HepG2 (cell line): ENCODE data around the gene UTS2R. TPM values are rescaled to one million over a fixed set of nuclear protein-coding genes. Genes with fewer than 3 reads are reported as not detected.

ENCODE experiments used
- ATAC-seq: fragments of 200-7000 bp; cut with Tn5 transposase; 3 replicates; pipeline ENCODE4 v1.9.1; 2020; ENCODE audit warnings: mild to moderate bottlenecking, moderate library complexity
- BruUV-seq: library from RNA; stranded (reverse); fragments of 400-500 nt; replicated peaks from 2 replicates; lab custom pipeline; 2021; lab: Mats Ljungman, UMichigan
- CTCF ChIA-PET: fragments of 300-600 bp; formaldehyde crosslinking; extraction: SDS; loops from one replicate; lab custom pipeline; 2021; ENCODE audit warnings: low total read pairs, inconsistent platforms, low intra/inter-chr PET ratio; lab: Yijun Ruan, JAX
- POLR2A ChIA-PET: fragments of 350-600 bp; sonication (Branson Sonifier 250); formaldehyde crosslinking; loops from one replicate; lab custom pipeline; 2020; ENCODE audit warnings: antibody characterized with exemption, inconsistent platforms; lab: Yijun Ruan, JAX
- DNase-seq: peaks from one replicate; pipeline ENCODE4 v3.0.0-alpha.2; 2015; ENCODE audit warnings: low spot score
- FAIRE-seq: peaks from 3 replicates; lab custom pipeline; 2011; peaks lifted over from hg19 to GRCh38; lab: Jason Lieb, UNC
- H2AFZ ChIP-seq: one replicate; pipeline ENCODE4 v1.6.1; 2011; ENCODE audit warnings: low read length, inconsistent platforms
- H3K27ac ChIP-seq: fragments of 300-600 bp; 3 replicates; pipeline ENCODE4 v1.8.0; 2011; ENCODE audit warnings: mixed run types, mild to moderate bottlenecking, mixed read lengths, low read length, inconsistent platforms; ENCODE audit not compliant: insufficient read depth; ENCODE audit errors: extremely low read length
- H3K27me3 ChIP-seq, 2 experiments: fragments of 200-600 bp in 1 of 2; 2 replicates in 1 of 2; 3 replicates in 1 of 2; pipeline versions ENCODE4 v1.6.0 to v1.8.0; 2011; ENCODE audit warnings: low read length in 2 of 2, mild to moderate bottlenecking in 2 of 2, moderate library complexity in 2 of 2, inconsistent platforms in 1 of 2; ENCODE audit not compliant: insufficient read depth in 2 of 2, control insufficient read depth in 1 of 2
- H3K36me3 ChIP-seq, 2 experiments: fragments of 200-600 bp in 1 of 2; replicated peaks in 1 of 2; 2 replicates in 1 of 2; 3 replicates in 1 of 2; pipeline versions ENCODE4 v1.5.1 to v1.8.0; 2011; ENCODE audit warnings: low read length in 2 of 2, inconsistent platforms in 1 of 2; ENCODE audit not compliant: insufficient read depth in 2 of 2, control insufficient read depth in 1 of 2
- H3K4me1 ChIP-seq: 2 replicates; pipeline ENCODE4 v1.5.1; 2012; ENCODE audit warnings: low read length, inconsistent platforms; ENCODE audit not compliant: insufficient read depth
- H3K4me2 ChIP-seq: 2 replicates; pipeline ENCODE4 v1.6.0; 2011; ENCODE audit warnings: low read depth, low read length, inconsistent platforms
- H3K4me3 ChIP-seq, 3 experiments: fragments of 200-600 bp in 1 of 3; sonication (generic), shearing (Covaris generic) in 1 of 3; replicated peaks in 1 of 3; 2 replicates each; pipeline ENCODE4 v1.5.1; 2011 to 2016; ENCODE audit warnings: low read length in 3 of 3, inconsistent platforms in 2 of 3, low read depth in 2 of 3, mild to moderate bottlenecking in 2 of 3, control low read depth in 1 of 3, mixed read lengths in 1 of 3; ENCODE audit not compliant: insufficient read depth in 1 of 3
- H3K79me2 ChIP-seq: one replicate; pipeline ENCODE4 v1.6.1; 2011; ENCODE audit warnings: low read length, inconsistent platforms; ENCODE audit not compliant: insufficient read depth
- H3K9ac ChIP-seq: 2 replicates; pipeline ENCODE4 v1.6.0; 2011; ENCODE audit warnings: mild to moderate bottlenecking, low read depth, low read length, inconsistent platforms; ENCODE audit not compliant: insufficient read depth
- H3K9me3 ChIP-seq: 2 replicates; pipeline ENCODE4 v1.5.1; 2012; ENCODE audit warnings: mild to moderate bottlenecking, low read length
- H4K20me1 ChIP-seq: 2 replicates; pipeline ENCODE4 v1.6.0; 2011; ENCODE audit warnings: inconsistent platforms, mild to moderate bottlenecking, low read length, moderate library complexity; ENCODE audit not compliant: insufficient read depth
- DMTF1 ChIP-seq: sonication (generic); formaldehyde crosslinking; IDR thresholded peaks from 2 replicates; pipeline ENCODE4 v1.4.0; 2020; ENCODE audit warnings: mild to moderate bottlenecking, missing genetic modification reagents
- HNRNPL ChIP-seq: fragments of 200-400 bp; formaldehyde crosslinking; IDR thresholded peaks from 2 replicates; pipeline ENCODE4 v1.6.1; 2017; ENCODE audit warnings: mild to moderate bottlenecking, low read depth, low read length
- HNRNPUL1 ChIP-seq: fragments of 200-400 bp; formaldehyde crosslinking; IDR thresholded peaks from 2 replicates; pipeline ENCODE4 v1.6.1; 2017; ENCODE audit warnings: low read depth, mild to moderate bottlenecking, low read length, moderate library complexity
- HOMEZ ChIP-seq: IDR thresholded peaks from 2 replicates; pipeline ENCODE4 v1.6.1; 2016; ENCODE audit warnings: low read depth
- KDM5A ChIP-seq: fragments of 200-600 bp; sonication (generic); IDR thresholded peaks from 2 replicates; pipeline ENCODE4 v1.7.0; 2018; ENCODE audit warnings: antibody characterized with exemption, mild to moderate bottlenecking, low read length, borderline replicate concordance
- LCORL ChIP-seq, 2 experiments: fragments of 450-650 bp in 1 of 2; sonication (generic) in 1 of 2; formaldehyde crosslinking in 1 of 2; IDR thresholded peaks; 2 replicates each; pipeline versions ENCODE4 v1.5.0 to v1.6.1; 2017 to 2020; ENCODE audit warnings: antibody characterized with exemption in 1 of 2, missing genetic modification reagents in 1 of 2
- MED13 ChIP-seq: sonication (generic); formaldehyde crosslinking; IDR thresholded peaks from 2 replicates; pipeline ENCODE4 v1.5.0; 2020; ENCODE audit warnings: missing genetic modification reagents
- NFIB ChIP-seq: sonication (generic); formaldehyde crosslinking; IDR thresholded peaks from 2 replicates; pipeline ENCODE4 v1.9.0; 2021; ENCODE audit warnings: missing genetic modification reagents, mild to moderate bottlenecking, borderline replicate concordance
- SRSF4 ChIP-seq: fragments of 200-400 bp; formaldehyde crosslinking; IDR thresholded peaks from one replicate; pipeline ENCODE4 v1.6.1; 2018; ENCODE audit warnings: mild to moderate bottlenecking, low read depth, low read length, moderate library complexity; ENCODE audit not compliant: poor library complexity, severe bottlenecking
- ZNF460 ChIP-seq: sonication (generic); formaldehyde crosslinking; IDR thresholded peaks from 2 replicates; pipeline ENCODE4 v1.5.1; 2020; ENCODE audit warnings: missing genetic modification reagents, mild to moderate bottlenecking, borderline replicate concordance
- ZNF512B ChIP-seq: sonication (generic); formaldehyde crosslinking; IDR thresholded peaks from 2 replicates; pipeline ENCODE4 v1.5.1; 2020; ENCODE audit warnings: missing genetic modification reagents, mild to moderate bottlenecking, borderline replicate concordance
- ZNF788 ChIP-seq: sonication (generic); formaldehyde crosslinking; IDR thresholded peaks from 2 replicates; pipeline ENCODE4 v1.5.0; 2020; ENCODE audit warnings: mild to moderate bottlenecking, missing genetic modification reagents, borderline replicate concordance
- WGBS: methylation state at CpG from one replicate; pipeline ENCODE4 v1.1.6; 2017; ENCODE audit warnings: low lambda C conversion rate; 5-methylcytosine and 5-hydroxymethylcytosine counted together
- in situ Hi-C: cut with HindIII; loops from 2 replicates; pipeline ENCODE4 v1.10.0; 2017; ENCODE audit warnings: low pct_unique_long_range_greater_than_20kb; ENCODE audit not compliant: extremely low pct_ligation_motif_present
- intact Hi-C: fragments of 100-400 bp; cut with micrococcal nuclease; formaldehyde crosslinking; loops from one replicate; pipeline ENCODE4 v1.10.0; 2022; ENCODE audit not compliant: unreplicated experiment
- polyA plus RNA-seq, 8 experiments: library from polyadenylated mRNA; depleted of rRNA in 3 of 8; stranded (reverse) in 7 of 8; unstranded in 1 of 8; fragments of >200 nt; fragmentation: Illumina TruSeq in 4 of 8; extraction: Trizol in 4 of 8; gene quantifications; 2 replicates each; pipeline versions ENCODE4 v1.2.1 to v1.2.3, GENCODE V29; 2011 to 2016; ENCODE audit warnings: low read depth in 4 of 8, missing spikeins in 1 of 8, mixed read lengths in 1 of 8; ENCODE audit not compliant: insufficient read depth in 1 of 8
- total RNA-seq, 5 experiments: library from RNA; depleted of rRNA; stranded (reverse); fragments of >200 nt; fragmentation: Illumina TruSeq; extraction: Trizol; gene quantifications; 2 replicates each; pipeline ENCODE4 v1.2.3, GENCODE V29; 2016; ENCODE audit warnings: low read depth in 1 of 5

Gene UTS2R
- total and polyA plus RNA-seq, 2 of the 13 experiments (the other 11 are each of a cell fraction or from before 2014, with no cell fraction given) = 0.13 to 0.15 TPM

GRCh38 chr17:82400206-82400605 is 28.6 kb downstream of the UTS2R start (continued):
- no peak for TF ChIP-seq DMTF1
- no peak for TF ChIP-seq NFIB

- CTCF ChIA-PET = no interaction called here
- POLR2A ChIA-PET = no interaction called here
- DNase-seq (no peak), FAIRE-seq (no peak), ATAC-seq (no peak)
- Histone ChIP-seq H3K36me3 (peaks cover 19 to 23% of the 10 kb centered on the region in 2 experiments; a peak in 4 of 5 replicates), H4K20me1 (no peaks in the 10 kb centered on the region), H3K79me2 (no peaks in the 10 kb centered on the region), H3K4me2 (no peak overlapping the region), H3K9me3 (no peaks in the 10 kb centered on the region), H3K4me3 (no peak overlapping the region), H3K27ac (no peak overlapping the region), H2AFZ (no peak overlapping the region), H3K27me3 (no peaks in the 10 kb centered on the region), H3K4me1 (peaks cover 13% of the 10 kb centered on the region), H3K9ac (no peak overlapping the region)
- in situ Hi-C loops (no loop called here), intact Hi-C loops (no loop called here)
- TF ChIP-seq ZNF512B (CRISPR knock-in tag) (no peak), ZNF460 (CRISPR knock-in tag) (no peak), LCORL (IDR thresholded peaks at IDR 0.05) (no peak), LCORL (CRISPR knock-in tag; IDR thresholded peaks at IDR 0.05) (no peak), KDM5A (no peak), MED13 (CRISPR knock-in tag) (no peak), HNRNPUL1 (no peak), HNRNPL (no peak), ZNF788 (CRISPR knock-in tag) (no peak), SRSF4 (no peak), HOMEZ (CRISPR knock-in tag) (no peak)
- 96% methylated on average over 19 of the region's 19 CpGs for WGBS
- no TSS peak for BruUV-seq
Measured at GRCh38 chr17:82400830-82401229, 29.3 kb downstream of the UTS2R start.
